ENCODE data around the gene ANKRD49. TPM values are rescaled to one million over a fixed set of nuclear protein-coding genes. Genes with fewer than 3 reads are reported as not detected.

ANKRD49 gene
- total RNA-seq, 1 donor from 2014 or later, result 5.9 TPM

DNA sequence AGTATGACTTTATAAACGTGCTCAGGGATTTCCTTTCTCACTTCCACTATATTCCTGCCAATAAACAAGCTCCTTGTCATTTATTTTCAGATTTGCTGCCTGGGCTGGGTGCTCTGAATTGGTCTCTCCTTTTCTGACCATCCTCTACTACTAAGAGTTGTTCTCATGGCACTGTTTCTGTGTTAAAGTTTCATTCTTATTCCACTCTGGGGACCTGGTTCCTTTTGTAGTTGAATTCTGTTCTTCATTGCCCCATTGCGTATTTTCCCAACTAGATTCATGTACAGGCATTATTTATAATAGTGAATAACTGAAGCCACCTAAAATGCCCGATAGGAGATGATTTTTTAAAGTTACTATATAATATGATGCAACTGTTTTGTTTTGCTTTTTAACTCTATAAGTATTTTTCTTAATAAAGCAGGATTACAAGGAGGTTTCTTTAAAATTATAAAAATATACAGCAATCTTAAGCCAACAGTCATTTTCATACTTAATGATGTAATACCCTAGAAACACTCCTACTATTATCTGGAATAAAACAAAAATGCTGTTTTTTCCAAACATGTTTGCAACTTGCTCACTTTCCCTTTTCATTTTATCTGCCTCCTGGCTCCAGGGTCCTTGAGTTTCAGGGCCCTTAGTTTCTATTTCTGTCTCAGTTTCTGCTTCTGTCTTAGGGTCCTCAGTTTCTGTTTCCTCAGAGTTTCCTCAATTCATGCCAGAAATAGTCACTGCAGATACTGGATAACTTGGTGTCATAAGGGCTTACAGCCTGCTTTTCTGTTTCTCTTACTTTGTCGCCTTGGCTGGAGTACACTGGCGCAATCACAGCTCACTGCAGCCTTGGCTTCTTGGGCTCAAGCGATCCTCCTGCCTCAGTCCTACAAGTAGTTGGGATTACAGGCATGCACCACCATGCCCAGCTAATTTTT, 40.2 kb downstream of the ANKRD49 start:
- intact Hi-C loops (cut with DNase I), result no loop called here
- DNase-seq (ENCODE audit: missing footprints) (no peak), ATAC-seq (peak; percentile 72)

GRCh38 chr11:94536386-94536785, 42.6 kb downstream of the ANKRD49 start:
- intact Hi-C loops (cut with DNase I), result no loop called here
- DNase-seq (ENCODE audit: missing footprints) (no peak), ATAC-seq (no peak)

DNA sequence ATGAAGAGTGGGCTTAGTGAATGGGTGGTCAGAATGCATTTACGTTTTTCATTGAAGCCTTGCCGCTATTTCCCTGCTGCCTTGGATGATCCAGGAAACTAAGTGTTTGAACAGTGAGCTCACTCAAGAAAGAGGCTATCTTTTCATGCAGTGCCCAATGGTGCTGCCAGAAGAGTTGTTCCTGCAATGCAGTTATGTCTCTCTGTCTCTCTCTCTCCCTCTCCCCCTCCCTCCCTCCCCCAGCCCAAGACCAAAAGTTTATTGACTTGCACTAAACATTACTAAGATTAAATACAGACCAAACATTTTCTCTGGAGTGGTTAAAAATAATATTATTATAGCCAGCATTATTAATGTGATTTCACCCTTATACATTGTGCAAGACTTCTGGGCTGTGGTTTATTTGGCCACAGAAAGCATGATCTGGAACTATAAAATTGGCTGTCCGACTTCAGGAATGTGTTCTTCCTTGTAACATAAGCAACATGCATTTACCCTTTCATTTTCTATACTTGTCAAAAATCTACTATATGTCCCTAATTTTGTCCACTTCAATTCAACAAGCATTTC, 43.3 kb downstream of the ANKRD49 start:
- intact Hi-C loops (cut with DNase I), result no loop called here
- DNase-seq (ENCODE audit: missing footprints) (no peak), ATAC-seq (no peak)

DNA sequence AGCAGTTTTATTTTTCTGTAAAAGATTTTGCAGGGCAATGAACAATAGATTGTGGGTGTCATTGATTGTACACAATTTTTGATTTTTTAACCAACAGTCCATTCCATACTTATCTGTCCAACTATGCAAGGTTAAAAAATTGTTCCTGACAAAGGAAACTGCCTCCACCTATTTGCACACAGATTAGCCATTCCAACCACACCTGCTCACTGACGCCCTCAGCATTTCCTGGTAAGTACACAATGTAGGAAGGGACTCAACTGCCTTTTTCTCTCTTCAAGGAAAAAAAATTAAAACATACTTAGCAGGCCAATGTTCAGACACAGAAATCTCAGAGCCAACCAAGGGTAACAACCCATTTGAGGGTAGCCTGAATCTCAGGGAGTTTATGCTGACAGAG, 45.6 kb downstream of the ANKRD49 start:
- no peak for DNase-seq (ENCODE audit: missing footprints)
- intact Hi-C loops (cut with DNase I), result no loop called here
- ATAC-seq, result no peak

DNA sequence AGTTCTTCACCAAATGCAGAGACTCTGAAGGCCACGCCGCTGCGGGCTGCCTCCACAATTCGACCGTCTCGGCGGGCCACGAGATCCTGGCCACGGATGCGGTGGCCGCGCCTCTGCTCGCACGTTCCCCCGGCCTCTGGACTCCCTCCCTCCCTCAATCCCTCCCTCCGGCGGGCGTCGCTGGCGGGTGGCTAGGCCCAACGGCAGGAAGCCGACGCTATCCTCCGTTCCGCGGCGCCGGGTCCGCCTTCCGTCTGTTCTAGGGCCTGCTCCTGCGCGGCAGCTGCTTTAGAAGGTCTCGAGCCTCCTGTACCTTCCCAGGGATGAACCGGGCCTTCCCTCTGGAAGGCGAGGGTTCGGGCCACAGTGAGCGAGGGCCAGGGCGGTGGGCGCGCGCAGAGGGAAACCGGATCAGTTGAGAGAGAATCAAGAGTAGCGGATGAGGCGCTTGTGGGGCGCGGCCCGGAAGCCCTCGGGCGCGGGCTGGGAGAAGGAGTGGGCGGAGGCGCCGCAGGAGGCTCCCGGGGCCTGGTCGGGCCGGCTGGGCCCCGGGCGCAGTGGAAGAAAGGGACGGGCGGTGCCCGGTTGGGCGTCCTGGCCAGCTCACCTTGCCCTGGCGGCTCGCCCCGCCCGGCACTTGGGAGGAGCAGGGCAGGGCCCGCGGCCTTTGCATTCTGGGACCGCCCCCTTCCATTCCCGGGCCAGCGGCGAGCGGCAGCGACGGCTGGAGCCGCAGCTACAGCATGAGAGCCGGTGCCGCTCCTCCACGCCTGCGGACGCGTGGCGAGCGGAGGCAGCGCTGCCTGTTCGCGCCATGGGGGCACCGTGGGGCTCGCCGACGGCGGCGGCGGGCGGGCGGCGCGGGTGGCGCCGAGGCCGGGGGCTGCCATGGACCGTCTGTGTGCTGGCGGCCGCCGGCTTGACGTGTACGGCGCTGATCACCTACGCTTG, 50.2 kb downstream of the ANKRD49 start, which contains the start of gene FUT4:
Gene FUT4 (plus strand): TSS at position 227 of the 951 bp plus-strand sequence. CDS start 213 bp downstream, at position 440.
- intact Hi-C loops (cut with DNase I), result no loop called here
- ATAC-seq, result peak; percentile 96
- peak; percentile 95 for DNase-seq (ENCODE audit: missing footprints)

DNA sequence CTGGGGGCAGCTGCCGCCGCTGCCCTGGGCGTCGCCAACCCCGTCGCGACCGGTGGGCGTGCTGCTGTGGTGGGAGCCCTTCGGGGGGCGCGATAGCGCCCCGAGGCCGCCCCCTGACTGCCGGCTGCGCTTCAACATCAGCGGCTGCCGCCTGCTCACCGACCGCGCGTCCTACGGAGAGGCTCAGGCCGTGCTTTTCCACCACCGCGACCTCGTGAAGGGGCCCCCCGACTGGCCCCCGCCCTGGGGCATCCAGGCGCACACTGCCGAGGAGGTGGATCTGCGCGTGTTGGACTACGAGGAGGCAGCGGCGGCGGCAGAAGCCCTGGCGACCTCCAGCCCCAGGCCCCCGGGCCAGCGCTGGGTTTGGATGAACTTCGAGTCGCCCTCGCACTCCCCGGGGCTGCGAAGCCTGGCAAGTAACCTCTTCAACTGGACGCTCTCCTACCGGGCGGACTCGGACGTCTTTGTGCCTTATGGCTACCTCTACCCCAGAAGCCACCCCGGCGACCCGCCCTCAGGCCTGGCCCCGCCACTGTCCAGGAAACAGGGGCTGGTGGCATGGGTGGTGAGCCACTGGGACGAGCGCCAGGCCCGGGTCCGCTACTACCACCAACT, 51.0 kb downstream of the ANKRD49 start:
- intact Hi-C loops (cut with DNase I), result no loop called here
- DNase-seq (ENCODE audit: missing footprints) (peak; percentile 78), ATAC-seq (no peak)

GRCh38 chr11:94545264-94546161, 51.7 kb downstream of the ANKRD49 start:
- ATAC-seq (no peak), DNase-seq (ENCODE audit: missing footprints) (peak; percentile 74)
- intact Hi-C loops (cut with DNase I), result no loop called here

GRCh38 chr11:94546162-94546470, 52.3 kb downstream of the ANKRD49 start:
- DNase-seq (ENCODE audit: missing footprints) (no peak), ATAC-seq (no peak)
- intact Hi-C loops (cut with DNase I), result no loop called here

GRCh38 chr11:94546886-94547285, 53.1 kb downstream of the ANKRD49 start:
- intact Hi-C loops (cut with DNase I), result no loop called here
- ATAC-seq (no peak), DNase-seq (ENCODE audit: missing footprints) (no peak)

DNA sequence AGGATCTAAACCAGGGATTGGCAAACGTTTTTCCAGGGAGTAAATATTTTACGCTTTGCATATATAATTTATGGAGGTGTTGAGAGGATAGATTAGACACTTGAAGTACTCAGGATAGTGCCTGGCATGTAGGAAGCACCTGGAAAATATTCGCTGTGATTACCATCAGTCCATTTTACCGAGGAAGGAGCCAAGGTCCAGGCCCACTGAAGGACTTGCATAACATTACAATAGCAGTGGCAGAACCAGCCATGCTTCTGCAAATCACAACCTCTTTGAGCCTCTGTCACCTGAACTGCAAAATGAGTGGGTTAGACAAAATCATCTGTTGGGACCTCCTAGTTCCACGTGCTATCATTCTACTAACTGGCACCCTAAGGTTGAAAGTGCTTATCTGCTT, 55.4 kb downstream of the ANKRD49 start:
- DNase-seq (ENCODE audit: missing footprints) (no peak), ATAC-seq (no peak)
- intact Hi-C loops (cut with DNase I), result no loop called here

Small RNA genes lying within 50 kb of the gene (microRNA-seq; reads per million reads assigned to microRNA genes)
- gene MIR548L, result not detected

Other genes with a start within 250 kb of the ANKRD49 start
- gene IZUMO1R, start 189.4 kb upstream of the ANKRD49 start, total RNA-seq, result not detected
- gene GPR83, start 92.6 kb upstream of the ANKRD49 start, total RNA-seq, result 0.22 TPM
- 7.2 TPM for gene MRE11, start 140 bp upstream of the ANKRD49 start, total RNA-seq
- not detected for gene C11orf97, start 18.5 kb downstream of the ANKRD49 start, total RNA-seq
- gene FUT4, start 49.9 kb downstream of the ANKRD49 start, total RNA-seq, result 1.3 TPM
- gene PIWIL4, start 73.4 kb downstream of the ANKRD49 start, total RNA-seq, result 0.68 TPM